Naive thymus-derived CD8-positive, alpha-beta T cell (primary cell): ENCODE results near the gene FKBP9. TPM values are rescaled to one million over a fixed set of nuclear protein-coding genes. Genes with fewer than 3 reads are reported as not detected.
A peak's percentile ranks its signal among the peaks of the same experiment; 100 is the strongest.

ENCODE experiments used
- ATAC-seq, 2 donors: fragments of 150-1000 bp; cut with Tn5 transposase in 1 of 2; sonication (Bioruptor Pico), chemical (Tn5 transposase) in 1 of 2; 1 replicate in 1 of 2; 2 replicates in 1 of 2; pipeline ENCODE4 v1.10.0; 2021; ENCODE audit warnings: mild to moderate bottlenecking in 2 of 2, moderate library complexity in 2 of 2
- POLR2A ChIA-PET: fragments of 350-600 bp; sonication (Branson Sonifier 250); formaldehyde crosslinking; loops from one replicate; lab custom pipeline; 2021; ENCODE audit warnings: antibody characterized with exemption; lab: Charles Lee
- DNase-seq, 10 donors: peaks; one replicate each; pipeline versions ENCODE4 v3.0.0 to v3.0.0-alpha.2; 2020 to 2022
- H3K27ac Mint-ChIP-seq, 10 donors: one replicate each; pipeline ENCODE4 v1.8.0; 2020 to 2022; ENCODE audit warnings: mild to moderate bottlenecking in 10 of 10, mixed read lengths in 10 of 10, moderate library complexity in 4 of 10, inconsistent platforms in 1 of 10
- H3K27me3 Mint-ChIP-seq, 5 donors: one replicate each; pipeline ENCODE4 v1.8.0; 2021 to 2022; ENCODE audit warnings: mixed read lengths in 5 of 5
- H3K36me3 Mint-ChIP-seq, 3 donors: one replicate each; pipeline ENCODE4 v1.8.0; 2020 to 2022; ENCODE audit warnings: mixed read lengths in 3 of 3, mild to moderate bottlenecking in 2 of 3, inconsistent platforms in 1 of 3
- H3K4me1 Mint-ChIP-seq, 4 donors: one replicate each; pipeline ENCODE4 v1.8.0; 2021 to 2022; ENCODE audit warnings: mixed read lengths in 4 of 4
- H3K4me3 Mint-ChIP-seq, 10 donors: one replicate each; pipeline ENCODE4 v1.8.0; 2020 to 2022; ENCODE audit warnings: mild to moderate bottlenecking in 10 of 10, mixed read lengths in 10 of 10, moderate library complexity in 6 of 10, inconsistent platforms in 1 of 10
- H3K9me3 Mint-ChIP-seq, 9 donors: one replicate each; pipeline ENCODE4 v1.8.0; 2020 to 2022; ENCODE audit warnings: mixed read lengths in 9 of 9, mild to moderate bottlenecking in 3 of 9, inconsistent platforms in 1 of 9, moderate library complexity in 1 of 9
- polyA plus RNA-seq, 3 donors: library from polyadenylated mRNA; unstranded; fragments of 300-500 nt; fragmentation: Illumina TruSeq; gene quantifications; one replicate each; pipeline ENCODE4 v1.2.3, GENCODE V29; 2021
- total RNA-seq, 8 experiments: library from RNA in 2 of 8; stranded (reverse) in 2 of 8; gene quantifications; one replicate each; pipeline ENCODE4 v1.2.3 and lab custom pipeline; 2021 to 2026

The FKBP9 gene
- total and polyA plus RNA-seq, 5 experiments from 2014 or later: 0.06 TPM; not detected in 4

DNA sequence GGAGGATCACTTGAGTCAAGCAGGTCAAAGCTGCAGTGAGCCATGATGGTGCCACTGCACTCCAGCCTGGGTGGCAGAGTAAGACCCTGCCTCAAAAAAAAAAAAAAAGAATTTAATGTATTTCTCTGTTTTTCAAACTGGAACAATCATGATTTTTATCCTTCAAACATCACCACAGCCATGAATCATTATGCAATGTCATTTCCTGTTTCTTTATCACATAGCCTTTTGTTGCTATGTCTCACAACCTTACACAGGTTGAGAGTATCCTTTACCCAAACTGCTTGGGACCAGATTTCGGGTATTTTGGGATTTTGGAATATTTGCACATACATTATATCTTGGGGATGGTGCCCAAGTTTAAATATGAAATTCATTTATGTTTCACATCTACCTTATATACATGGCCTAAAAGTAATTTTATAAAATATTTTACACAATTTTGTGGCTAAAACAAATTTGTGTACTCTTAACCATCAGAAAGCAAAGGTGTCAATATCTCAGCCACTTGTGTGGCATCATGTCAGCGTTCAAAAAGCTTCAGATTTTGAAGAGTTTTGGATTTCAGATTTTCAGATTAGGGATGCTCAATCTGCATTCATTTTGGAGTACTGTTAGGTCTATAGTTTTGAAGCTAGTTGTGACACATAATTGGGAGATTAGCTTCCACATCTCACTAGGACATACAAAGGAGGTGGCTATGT, 97.2 kb downstream of the FKBP9 start:
- Mint-ChIP-seq H3K4me1 (peaks cover 17 to 84% (median 57%) of the 10 kb centered on the region in 4 donors), H3K4me3 (peak overlapping the region in 2 of 10 donors; percentile 0 to 44), H3K9me3 (no peaks in the 10 kb centered on the region), H3K27me3 (no peaks in the 10 kb centered on the region), H3K36me3 (peaks cover 0 to 7% (median 5%) of the 10 kb centered on the region in 3 donors), H3K27ac (peak overlapping the region; percentile 56 to 90 (median 79))
- POLR2A ChIA-PET: interaction anchor here (0.7 to 1.9 kb wide), 3 partner anchors 8 to 178 kb away, joined by 3 to 13 read pairs (median 6); partner anchors contain the start of gene NT5C3A
- DNase-seq (peak in 2 of 10 donors; percentile 21 to 23), ATAC-seq (peak; percentile 80 to 82)

DNA sequence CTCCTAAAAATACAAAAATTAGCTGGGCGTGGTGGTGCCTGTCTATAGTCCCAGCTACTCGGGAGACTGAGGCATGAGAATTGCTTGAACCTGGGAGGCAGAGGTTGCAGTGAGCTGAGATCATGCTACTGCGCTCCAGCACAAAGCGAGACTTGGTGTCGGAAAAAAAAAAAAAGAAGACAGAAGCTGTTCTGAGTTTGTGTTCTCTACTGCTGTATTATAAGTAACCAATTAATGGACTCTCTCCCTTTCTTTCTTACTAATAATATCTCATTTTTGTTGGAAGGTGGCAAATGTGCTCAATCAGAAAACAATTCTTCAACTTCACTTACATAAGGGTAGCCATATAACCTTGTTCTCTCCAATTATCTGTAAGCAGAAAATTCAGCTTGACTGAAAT, 97.9 kb downstream of the FKBP9 start:
- DNase-seq (no peak), ATAC-seq (no peak)
- H3K36me3 Mint-ChIP-seq: peaks cover 0 to 10% (median 5%) of the 10 kb centered on the region in 3 donors
- POLR2A ChIA-PET: interaction anchor here (0.7 to 1.3 kb wide), 2 partner anchors 53 to 179 kb away, joined by 3 to 6 read pairs; no protein-coding TSS in a partner anchor
- H3K27me3 Mint-ChIP-seq: no peaks in the 10 kb centered on the region
- H3K4me1 Mint-ChIP-seq: peaks cover 20 to 87% (median 62%) of the 10 kb centered on the region in 4 donors
- H3K9me3 Mint-ChIP-seq: no peaks in the 10 kb centered on the region
- no peak overlapping the region for H3K4me3 Mint-ChIP-seq
- H3K27ac Mint-ChIP-seq: peak overlapping the region; percentile 19 to 90 (median 77)

Other genes starting within 250 kb of the FKBP9 start
- 10 to 100 TPM; 58.5 to 64.6 TPM for gene KBTBD2, start 65.7 kb upstream of the FKBP9 start, total RNA-seq
- gene KBTBD2, start 65.7 kb upstream of the FKBP9 start, polyA plus RNA-seq: 10 to 100 TPM; 15.7 to 24.7 (median 16.2) TPM
- gene NT5C3A, start 105.3 kb downstream of the FKBP9 start, total RNA-seq: 10 to 100 TPM; 52.2 to 53.6 TPM
- 10 to 100 TPM; 44.6 to 53.9 (median 48.3) TPM for gene NT5C3A, start 105.3 kb downstream of the FKBP9 start, polyA plus RNA-seq
- gene RP9, start 152.0 kb downstream of the FKBP9 start, total RNA-seq: 10 to 100 TPM; 20.2 to 21.7 TPM
- 10 to 100 TPM; 15.3 to 23.9 (median 20.3) TPM for gene RP9, start 152.0 kb downstream of the FKBP9 start, polyA plus RNA-seq
- gene BBS9, start 172.1 kb downstream of the FKBP9 start, total RNA-seq: 10 to 100 TPM; 22.0 to 31.8 TPM
- 10 to 100 TPM; 11.2 to 12.7 (median 11.6) TPM for gene BBS9, start 172.1 kb downstream of the FKBP9 start, polyA plus RNA-seq